Ishikawa (cell line): ENCODE data around the gene EIF4E1B.

Experiments used
- CEBPB ChIP-seq: IDR thresholded peaks from 2 replicates; pipeline ENCODE4 v1.6.1; 2012
- CREB1 ChIP-seq: IDR thresholded peaks from 2 replicates; pipeline ENCODE4 v1.6.1; 2012; ENCODE audit warnings: low read depth
- EGR1 ChIP-seq: IDR thresholded peaks from 2 replicates; pipeline ENCODE4 v1.6.1; 2012
- EP300 ChIP-seq: IDR thresholded peaks from 2 replicates; pipeline ENCODE4 v1.6.1; 2012; ENCODE audit warnings: borderline replicate concordance
- MAX ChIP-seq: IDR thresholded peaks from 2 replicates; pipeline ENCODE4 v1.6.1; 2012
- REST ChIP-seq: IDR thresholded peaks from 2 replicates; pipeline ENCODE4 v1.6.1; 2012; ENCODE audit warnings: low read depth, mild to moderate bottlenecking
- TAF1 ChIP-seq: IDR thresholded peaks from 2 replicates; pipeline ENCODE4 v1.6.1; 2012; ENCODE audit warnings: low read depth, mild to moderate bottlenecking
- TEAD4 ChIP-seq: IDR thresholded peaks from 2 replicates; pipeline ENCODE4 v1.6.1; 2012
- USF1 ChIP-seq: IDR thresholded peaks from 2 replicates; pipeline ENCODE4 v1.6.1; 2012

DNA sequence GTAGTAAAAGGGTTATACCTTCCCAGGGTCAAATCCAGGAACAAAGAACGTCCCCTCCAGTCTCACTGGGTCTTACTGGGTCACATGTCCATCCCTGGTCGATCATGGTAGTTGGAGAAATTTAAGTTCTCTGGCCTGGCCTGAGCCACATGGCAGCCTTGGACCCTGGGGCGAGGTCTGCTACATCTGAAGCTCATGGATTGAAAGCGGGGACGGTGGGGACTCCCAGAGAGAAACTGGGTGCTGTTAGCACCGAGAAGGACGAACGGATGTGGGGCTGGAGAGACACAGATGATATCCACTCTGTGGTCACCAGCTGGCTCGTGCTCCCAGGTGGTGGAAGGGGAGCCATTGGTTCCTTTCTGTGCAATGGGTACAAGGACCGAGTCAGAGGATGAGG is 63.7 kb downstream of the EIF4E1B start:
- no peak for TF ChIP-seq TAF1
- no peak for TF ChIP-seq EP300
- TF ChIP-seq MAX = no peak
- TF ChIP-seq REST = no peak
- TF ChIP-seq TEAD4 = no peak
- no peak for TF ChIP-seq CREB1
- TF ChIP-seq CEBPB = no peak
- TF ChIP-seq EGR1 = no peak
- no peak for TF ChIP-seq USF1
